Measurements from ENCODE around the gene AGAP2. TPM values are rescaled to one million over a fixed set of nuclear protein-coding genes. Genes with fewer than 3 reads are reported as not detected.
A peak's percentile ranks its signal among the peaks of the same experiment; 100 is the strongest.

AGAP2 gene
- polyA plus RNA-seq, 1 experiment, result 0.05 TPM

DNA sequence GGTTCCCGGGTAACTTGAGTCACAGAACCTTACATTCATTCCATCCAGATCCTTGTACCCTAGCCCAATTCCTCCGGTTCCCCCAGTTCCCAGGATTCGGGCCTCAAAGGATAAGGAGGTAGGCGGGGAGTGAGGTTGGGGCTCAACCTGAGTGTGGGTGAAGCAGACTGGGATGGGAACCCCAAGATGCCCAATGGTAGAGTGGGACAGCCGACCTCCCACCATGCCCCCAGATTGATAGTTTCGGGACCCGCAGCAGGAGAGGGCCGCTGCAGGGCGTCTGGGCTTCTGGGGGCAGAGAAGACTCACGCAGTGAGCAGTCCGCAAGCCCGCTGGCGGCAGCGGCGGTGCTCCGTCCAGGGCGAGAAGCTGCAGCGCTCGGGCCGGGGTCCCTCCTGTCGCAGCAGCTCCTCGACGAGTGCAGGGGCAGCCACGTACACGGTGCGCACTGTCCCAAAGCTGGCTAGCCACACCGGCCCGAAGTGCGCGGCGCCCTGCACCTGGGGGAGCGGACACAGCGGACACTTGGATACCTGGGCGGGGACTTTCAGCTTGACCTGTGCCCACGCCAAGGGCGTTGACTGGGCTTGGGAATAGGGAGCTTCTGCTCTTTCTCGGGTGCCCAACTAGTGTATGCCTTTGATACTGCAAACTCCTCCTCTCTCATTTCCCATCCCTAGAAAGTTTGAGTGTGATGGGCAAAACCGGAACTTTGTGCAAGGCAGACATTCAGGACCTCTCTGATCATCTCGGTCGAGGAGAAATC lies 27.3 kb upstream of the AGAP2 start:
- Histone ChIP-seq H3K4me3 (ENCODE audit: low read depth, low read length) (peak overlapping the region; percentile 11; the same call in 1 of the 2 replicates), H3K36me3 (ENCODE audit: control insufficient read depth, insufficient read depth, low read length) (peaks cover 2% of the 10 kb centered on the region; the same call in 1 of the 2 replicates), H3K27me3 (ENCODE audit: control insufficient read depth, insufficient read depth, low read length) (peaks cover 8% of the 10 kb centered on the region; the same call in 1 of the 2 replicates)
- no peak for DNase-seq (ENCODE audit: low read depth)
- ChIA-PET CTCF (interaction anchor here (1.5 to 2.0 kb wide), 3 partner anchors 9 to 71 kb away, joined by 3 to 12 read pairs (median 3); no protein-coding TSS in a partner anchor), POLR2A (interaction anchor here (0.5 kb wide), 1 partner anchor 81 kb away, joined by 6 read pairs; the partner anchor contains the start of gene CTDSP2)
- no peak for TF ChIP-seq CTCF (IDR thresholded peaks at IDR 0.05; ENCODE audit: insufficient read depth, low read depth, low read length)

GRCh38 chr12:57765003-57765697 lies 26.6 kb upstream of the AGAP2 start:
- Histone ChIP-seq H3K36me3 (ENCODE audit: control insufficient read depth, insufficient read depth, low read length) (peaks cover 2% of the 10 kb centered on the region; the same call in 1 of the 2 replicates), H3K4me3 (ENCODE audit: low read depth, low read length) (peak overlapping the region; percentile 33), H3K27me3 (ENCODE audit: control insufficient read depth, insufficient read depth, low read length) (peaks cover 8% of the 10 kb centered on the region; the same call in 1 of the 2 replicates)
- no peak for DNase-seq (ENCODE audit: low read depth)
- peak; percentile 50 for TF ChIP-seq CTCF (IDR thresholded peaks at IDR 0.05; ENCODE audit: insufficient read depth, low read depth, low read length)
- ChIA-PET CTCF (interaction anchor here (0.7 to 0.9 kb wide), 2 partner anchors 18 to 28 kb away, joined by 3 read pairs; partner anchors contain the start of gene TSFM), POLR2A (no interaction called here)

GRCh38 chr12:57764662-57765002 lies 26.1 kb upstream of the AGAP2 start:
- ChIA-PET CTCF (interaction anchor here (0.7 to 0.9 kb wide), 2 partner anchors 18 to 27 kb away, joined by 3 read pairs; partner anchors contain the start of gene TSFM), POLR2A (no interaction called here)
- H3K27me3 ChIP-seq (ENCODE audit: control insufficient read depth, insufficient read depth, low read length), result peaks cover 8% of the 10 kb centered on the region; the same call in 1 of the 2 replicates
- no peak for DNase-seq (ENCODE audit: low read depth)
- peak overlapping the region; percentile 33 for H3K4me3 ChIP-seq (ENCODE audit: low read depth, low read length)
- TF ChIP-seq CTCF (IDR thresholded peaks at IDR 0.05; ENCODE audit: insufficient read depth, low read depth, low read length), result no peak
- peaks cover 2% of the 10 kb centered on the region; the same call in 1 of the 2 replicates for H3K36me3 ChIP-seq (ENCODE audit: control insufficient read depth, insufficient read depth, low read length)

GRCh38 chr12:57763881-57764661 lies 25.5 kb upstream of the AGAP2 start:
- POLR2A ChIA-PET, result no interaction called here
- Histone ChIP-seq H3K4me3 (ENCODE audit: low read depth, low read length) (no peak overlapping the region), H3K36me3 (ENCODE audit: control insufficient read depth, insufficient read depth, low read length) (no peaks in the 10 kb centered on the region; the same call in 1 of the 2 replicates), H3K27me3 (ENCODE audit: control insufficient read depth, insufficient read depth, low read length) (peaks cover 8% of the 10 kb centered on the region; the same call in 1 of the 2 replicates)
- no peak for TF ChIP-seq CTCF (IDR thresholded peaks at IDR 0.05; ENCODE audit: insufficient read depth, low read depth, low read length)
- no peak for DNase-seq (ENCODE audit: low read depth)
- CTCF ChIA-PET, result interaction anchor here (0.7 to 0.9 kb wide), 2 partner anchors 19 to 27 kb away, joined by 3 read pairs; partner anchors contain the start of gene TSFM
